Loucy (cell line): ENCODE results near the gene MET.

Experiments used
- H2AFZ ChIP-seq: fragments of 200-600 bp; sonication (generic); 2 replicates; pipeline ENCODE4 v1.6.0; 2016; ENCODE audit warnings: antibody characterized with exemption, mild to moderate bottlenecking, low read length, moderate library complexity
- H3F3A ChIP-seq: fragments of 200-600 bp; 2 replicates; pipeline ENCODE4 v1.6.0; 2016; ENCODE audit warnings: antibody characterized with exemption, low read depth, mild to moderate bottlenecking
- H3K27me3 ChIP-seq: fragments of 200-600 bp; sonication (generic); 2 replicates; pipeline ENCODE4 v1.6.1; 2014; ENCODE audit warnings: low read length, mild to moderate bottlenecking; ENCODE audit not compliant: insufficient read depth, poor library complexity, severe bottlenecking
- H3K36me3 ChIP-seq: fragments of 200-600 bp; sonication (generic); 2 replicates; pipeline ENCODE4 v1.6.1; 2016; ENCODE audit warnings: low read length; ENCODE audit not compliant: insufficient read depth
- H3K4me1 ChIP-seq: fragments of 200-600 bp; sonication (generic); 2 replicates; pipeline ENCODE4 v1.5.1; 2014; ENCODE audit warnings: low read length, mild to moderate bottlenecking; ENCODE audit not compliant: insufficient read depth, poor library complexity, severe bottlenecking
- H3K4me2 ChIP-seq: fragments of 200-600 bp; sonication (generic); 2 replicates; pipeline ENCODE4 v1.6.0; 2014; ENCODE audit warnings: antibody characterized with exemption, low read length, low read depth, mild to moderate bottlenecking; ENCODE audit not compliant: poor library complexity, severe bottlenecking
- H3K4me3 ChIP-seq: fragments of 200-600 bp; sonication (generic); 2 replicates; pipeline ENCODE4 v1.5.1; 2014; ENCODE audit warnings: low read length, mild to moderate bottlenecking, mixed read lengths; ENCODE audit not compliant: poor library complexity, severe bottlenecking
- H3K79me2 ChIP-seq: fragments of 200-600 bp; sonication (generic); 2 replicates; pipeline ENCODE4 v1.6.1; 2014; ENCODE audit warnings: low read length; ENCODE audit not compliant: insufficient read depth
- H3K9ac ChIP-seq: fragments of 200-600 bp; sonication (generic); 2 replicates; pipeline ENCODE4 v1.6.0; 2014; ENCODE audit warnings: mild to moderate bottlenecking, low read depth, low read length, moderate library complexity; ENCODE audit not compliant: poor library complexity, severe bottlenecking
- H3K9me2 ChIP-seq: fragments of 200-600 bp; sonication (generic); replicated peaks from 2 replicates; pipeline ENCODE4 v1.6.1; 2016; ENCODE audit warnings: low read depth, low read length, mixed read lengths
- H3K9me3 ChIP-seq: fragments of 200-600 bp; sonication (generic); 2 replicates; pipeline ENCODE4 v1.6.1; 2014; ENCODE audit warnings: mild to moderate bottlenecking, antibody characterized with exemption, low read length, low read depth; ENCODE audit not compliant: insufficient read depth
- H4K20me1 ChIP-seq: fragments of 200-600 bp; sonication (generic); 2 replicates; pipeline ENCODE4 v1.6.0; 2014; ENCODE audit warnings: antibody characterized with exemption, low read length, mild to moderate bottlenecking; ENCODE audit not compliant: insufficient read depth, poor library complexity, severe bottlenecking
- CTCF ChIP-seq: fragments of 200-600 bp; sonication (generic); conservative IDR thresholded peaks from 2 replicates; pipeline ENCODE4 v1.5.1; 2014; ENCODE audit warnings: mild to moderate bottlenecking, antibody characterized with exemption, low read length
- EZH2phosphoT487 ChIP-seq: fragments of 200-600 bp; IDR thresholded peaks from 2 replicates; pipeline ENCODE4 v1.6.1; 2018; ENCODE audit warnings: antibody characterized with exemption, mild to moderate bottlenecking, moderate library complexity, borderline replicate concordance

The MET gene

DNA sequence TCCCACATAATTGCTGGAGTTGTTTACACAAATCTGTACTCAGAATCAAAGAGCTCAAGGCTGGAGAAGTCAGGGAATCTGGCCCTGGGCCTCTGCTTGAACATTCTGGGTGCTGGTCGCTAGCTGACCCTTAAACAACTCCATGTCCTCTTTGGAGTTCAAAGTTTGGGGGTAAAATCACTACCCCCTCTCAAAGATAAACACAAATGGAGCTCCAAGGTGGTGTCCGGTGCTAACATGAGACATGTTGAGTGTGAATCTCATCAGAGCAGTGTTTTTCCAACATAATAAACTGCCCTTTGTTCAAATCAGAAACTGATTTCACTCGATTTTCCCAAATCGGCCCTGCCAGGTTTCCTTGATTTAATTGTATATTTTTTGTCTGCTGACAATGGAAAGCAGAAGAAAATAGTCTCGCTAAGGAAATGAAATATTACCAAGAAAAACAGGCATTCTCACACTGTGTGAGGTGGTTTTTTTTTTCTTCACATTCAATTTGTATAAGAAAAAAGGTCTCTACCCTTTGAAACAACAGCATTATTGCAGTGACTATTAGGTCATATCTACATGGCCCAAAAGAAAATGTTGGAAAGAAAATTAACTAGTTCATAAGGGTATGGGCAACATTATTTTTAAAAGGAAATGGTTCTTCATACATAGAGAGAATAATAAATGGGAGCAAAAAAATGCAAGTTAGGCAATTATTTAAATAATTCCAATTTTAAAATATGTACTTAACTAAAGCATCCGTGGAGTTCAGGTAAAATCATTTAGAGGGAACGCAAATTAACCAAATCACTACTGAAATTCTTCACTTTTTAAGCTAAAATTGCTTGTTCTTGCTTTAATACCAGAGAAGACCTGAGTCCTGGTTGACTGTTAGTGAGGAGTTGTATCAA, 134.3 kb downstream of the MET start:
- Histone ChIP-seq H3K36me3 (no peaks in the 10 kb centered on the region), H3K4me3 (no peak overlapping the region), H3K27me3 (no peaks in the 10 kb centered on the region), H3K9ac (no peak overlapping the region), H3K4me2 (no peak overlapping the region), H3K4me1 (peaks cover 16% of the 10 kb centered on the region), H3K9me2 (no peaks in the 10 kb centered on the region), H3K9me3 (no peaks in the 10 kb centered on the region), H2AFZ (no peak overlapping the region), H4K20me1 (no peaks in the 10 kb centered on the region), H3K79me2 (no peaks in the 10 kb centered on the region), H3F3A (no peaks in the 10 kb centered on the region)
- TF ChIP-seq CTCF (no peak), EZH2phosphoT487 (no peak)

DNA sequence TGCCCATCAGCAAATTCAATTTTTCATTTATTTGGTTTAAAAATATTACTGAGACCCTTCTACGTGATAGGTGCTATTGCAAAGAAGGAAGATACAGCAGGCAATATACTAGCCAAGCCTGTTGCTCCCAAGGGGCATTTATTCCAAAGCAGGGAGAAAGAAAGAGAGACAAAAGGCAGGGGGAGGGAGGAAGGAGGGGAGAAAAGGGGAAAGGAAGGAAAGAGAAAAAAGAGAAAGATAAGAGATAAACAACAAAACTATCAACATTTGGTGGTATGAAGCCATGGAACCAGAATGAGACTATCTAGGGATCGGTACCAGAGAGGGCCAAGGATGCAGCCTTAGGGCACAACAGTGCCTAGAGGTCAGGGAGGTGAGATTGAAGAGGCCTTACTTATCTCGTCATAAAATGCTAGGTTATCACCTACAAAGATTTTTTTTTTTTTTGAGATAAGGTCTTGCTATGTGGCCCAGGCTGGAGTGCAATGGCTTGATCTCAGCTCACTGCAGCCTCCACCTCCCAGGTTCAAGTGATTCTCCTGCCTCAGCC, 135.1 kb downstream of the MET start:
- Histone ChIP-seq H3K9me2 (no peaks in the 10 kb centered on the region), H3K27me3 (no peaks in the 10 kb centered on the region), H3K4me1 (peaks cover 16% of the 10 kb centered on the region), H3K9me3 (no peaks in the 10 kb centered on the region), H3K4me2 (no peak overlapping the region), H2AFZ (no peak overlapping the region), H3K9ac (no peak overlapping the region), H4K20me1 (no peaks in the 10 kb centered on the region), H3F3A (no peaks in the 10 kb centered on the region), H3K79me2 (no peaks in the 10 kb centered on the region), H3K4me3 (no peak overlapping the region), H3K36me3 (no peaks in the 10 kb centered on the region)
- TF ChIP-seq CTCF: no peak
- TF ChIP-seq EZH2phosphoT487: no peak

- Histone ChIP-seq H3K4me1 (peaks cover 12% of the 10 kb centered on the region), H2AFZ (no peak overlapping the region), H3F3A (no peaks in the 10 kb centered on the region), H3K9me3 (no peaks in the 10 kb centered on the region), H3K4me3 (peak overlapping the region; percentile 49), H3K27me3 (no peaks in the 10 kb centered on the region), H3K4me2 (peak overlapping the region; percentile 73), H4K20me1 (no peaks in the 10 kb centered on the region), H3K9ac (no peak overlapping the region), H3K36me3 (no peaks in the 10 kb centered on the region), H3K9me2 (no peaks in the 10 kb centered on the region), H3K79me2 (no peaks in the 10 kb centered on the region)
- TF ChIP-seq CTCF (peak; percentile 85), EZH2phosphoT487 (no peak)
Measured at GRCh38 chr7:116809636-116810266, 137.8 kb downstream of the MET start.
